CD4-positive, alpha-beta T cell (primary cell): Measurements from ENCODE around the gene S100A11. TPM values are rescaled to one million over a fixed set of nuclear protein-coding genes. Genes with fewer than 3 reads are reported as not detected.

Experiments
- ATAC-seq: fragments of 200-7000 bp; cut with Tn5 transposase; one replicate; pipeline ENCODE4 v1.10.0; 2022; ENCODE audit warnings: mild to moderate bottlenecking; ENCODE audit not compliant: poor library complexity
- CTCF ChIA-PET: fragments of 350-600 bp; sonication (Branson Sonifier 250); formaldehyde crosslinking; loops from one replicate; lab custom pipeline; 2021; ENCODE audit warnings: antibody characterized with exemption, inconsistent platforms; lab: Charles Lee
- POLR2A ChIA-PET: fragments of 350-600 bp; sonication (Branson Sonifier 250); formaldehyde crosslinking; loops from one replicate; lab custom pipeline; 2021; ENCODE audit warnings: antibody characterized with exemption, inconsistent platforms; lab: Charles Lee
- DNase-seq, 14 experiments: peaks; one replicate each; pipeline ENCODE4 v3.0.0-alpha.2; 2013 to 2020; ENCODE audit warnings: mixed read lengths in 2 of 14
- H3K27ac ChIP-seq, 2 donors: one replicate each; pipeline versions ENCODE4 v1.5.1 to v1.7.0; 2013; ENCODE audit warnings: low read length in 2 of 2, low read depth in 1 of 2, mild to moderate bottlenecking in 1 of 2
- H3K27me3 ChIP-seq, 2 experiments: 1 replicate in 1 of 2; 2 replicates in 1 of 2; pipeline versions ENCODE4 v1.6.1 to v1.7.0; 2013; ENCODE audit warnings: low read length in 2 of 2, control low read depth in 1 of 2, mild to moderate bottlenecking in 1 of 2, moderate library complexity in 1 of 2; ENCODE audit not compliant: insufficient read depth in 2 of 2, control insufficient read depth in 1 of 2
- H3K36me3 ChIP-seq: one replicate; pipeline ENCODE4 v1.6.1; 2013; ENCODE audit warnings: low read length, control low read depth; ENCODE audit not compliant: insufficient read depth
- H3K4me1 ChIP-seq: one replicate; pipeline ENCODE4 v1.6.1; 2013; ENCODE audit warnings: low read length, control low read depth; ENCODE audit not compliant: insufficient read depth
- H3K4me3 ChIP-seq: one replicate; pipeline ENCODE4 v1.5.1; 2013; ENCODE audit warnings: mild to moderate bottlenecking, low read length, moderate library complexity
- H3K9me3 ChIP-seq, 2 experiments: 1 replicate in 1 of 2; 2 replicates in 1 of 2; pipeline versions ENCODE4 v1.6.1 to v1.7.0; 2013; ENCODE audit warnings: low read length in 2 of 2, mild to moderate bottlenecking in 2 of 2, control low read depth in 1 of 2, moderate library complexity in 1 of 2; ENCODE audit not compliant: control insufficient read depth in 1 of 2, insufficient read depth in 1 of 2
- H3K27ac Mint-ChIP-seq: one replicate; pipeline ENCODE4 v1.8.0; 2020; ENCODE audit warnings: mixed read lengths
- H3K27me3 Mint-ChIP-seq: one replicate; pipeline ENCODE4 v1.8.0; 2021; ENCODE audit warnings: mixed read lengths
- H3K36me3 Mint-ChIP-seq: one replicate; pipeline ENCODE4 v1.8.0; 2021; ENCODE audit warnings: low read depth, mixed read lengths
- H3K4me1 Mint-ChIP-seq: one replicate; pipeline ENCODE4 v1.8.0; 2021; ENCODE audit warnings: low read depth, mixed read lengths
- H3K4me3 Mint-ChIP-seq: one replicate; pipeline ENCODE4 v1.8.0; 2020; ENCODE audit warnings: mild to moderate bottlenecking, mixed read lengths
- H3K9me3 Mint-ChIP-seq: one replicate; pipeline ENCODE4 v1.8.0; 2020; ENCODE audit warnings: mixed read lengths
- CTCF ChIP-seq: fragments of 200-600 bp; IDR thresholded peaks from one replicate; pipeline ENCODE4 v1.8.0; 2022; ENCODE audit warnings: antibody characterized with exemption, mild to moderate bottlenecking
- intact Hi-C, 2 experiments: fragments of 100-400 bp; cut with DNase I in 1 of 2; cut with micrococcal nuclease in 1 of 2; formaldehyde crosslinking; loops; one replicate each; pipeline versions ENCODE4 v1.15.1 to v1.9.0; 2023 to 2025; cut with DNase I, micrococcal nuclease
- total RNA-seq, 174 experiments: library from RNA in 2 of 174; stranded (reverse) in 2 of 174; gene quantifications; one replicate each; pipeline ENCODE4 v1.2.3 and lab custom pipeline; 2021 to 2026

Gene S100A11
- total RNA-seq, 2 experiments from 2014 or later, result 23.6 to 24.1 TPM

GRCh38 chr1:152023221-152023620 is 13.6 kb downstream of the S100A11 start:
- H3K4me1 ChIP-seq, result peaks cover 4% of the 10 kb centered on the region
- no peak overlapping the region for H3K27ac ChIP-seq
- H3K4me3 ChIP-seq, result no peak overlapping the region
- no peaks in the 10 kb centered on the region for H3K27me3 Mint-ChIP-seq
- POLR2A ChIA-PET, result no interaction called here
- ATAC-seq (no peak), DNase-seq (no peak)
- H3K36me3 Mint-ChIP-seq, result no peaks in the 10 kb centered on the region
- H3K27ac Mint-ChIP-seq, result no peak overlapping the region
- CTCF ChIA-PET, result no interaction called here
- no peaks in the 10 kb centered on the region for H3K36me3 ChIP-seq
- H3K4me1 Mint-ChIP-seq, result peaks cover 11% of the 10 kb centered on the region
- no peak for TF ChIP-seq CTCF
- no peaks in the 10 kb centered on the region for H3K9me3 Mint-ChIP-seq
- H3K9me3 ChIP-seq, result no peaks in the 10 kb centered on the region
- intact Hi-C loops, result no loop called here
- H3K27me3 ChIP-seq, result peaks cover 0 to 3% of the 10 kb centered on the region in 2 experiments
- H3K4me3 Mint-ChIP-seq, result no peak overlapping the region

- no peak overlapping the region for H3K4me3 Mint-ChIP-seq
- Histone ChIP-seq H3K9me3 (no peaks in the 10 kb centered on the region), H3K4me1 (peaks cover 4% of the 10 kb centered on the region), H3K27ac (no peak overlapping the region), H3K27me3 (peaks cover 0 to 3% of the 10 kb centered on the region in 2 experiments), H3K4me3 (no peak overlapping the region), H3K36me3 (no peaks in the 10 kb centered on the region)
- intact Hi-C loops, result no loop called here
- ATAC-seq, result no peak
- no peaks in the 10 kb centered on the region for H3K9me3 Mint-ChIP-seq
- ChIA-PET CTCF (interaction anchor here (1.0 kb wide), 1 partner anchor 14 kb away, joined by 3 read pairs; the partner anchor contains the start of gene S100A11), POLR2A (no interaction called here)
- no peak overlapping the region for H3K27ac Mint-ChIP-seq
- no peak for TF ChIP-seq CTCF
- H3K4me1 Mint-ChIP-seq, result peaks cover 10% of the 10 kb centered on the region
- no peaks in the 10 kb centered on the region for H3K36me3 Mint-ChIP-seq
- no peak for DNase-seq
- H3K27me3 Mint-ChIP-seq, result peaks cover 2% of the 10 kb centered on the region
Observed at GRCh38 chr1:152022474-152022873, 14.3 kb downstream of the S100A11 start.

GRCh38 chr1:152021569-152021968 is 15.2 kb downstream of the S100A11 start:
- intact Hi-C loops, result no loop called here
- Histone ChIP-seq H3K4me1 (peaks cover 1% of the 10 kb centered on the region), H3K9me3 (no peaks in the 10 kb centered on the region), H3K27ac (no peak overlapping the region), H3K27me3 (peaks cover 0 to 3% of the 10 kb centered on the region in 2 experiments), H3K36me3 (no peaks in the 10 kb centered on the region), H3K4me3 (no peak overlapping the region)
- POLR2A ChIA-PET, result no interaction called here
- TF ChIP-seq CTCF, result no peak
- Mint-ChIP-seq H3K9me3 (no peaks in the 10 kb centered on the region), H3K4me1 (peaks cover 4% of the 10 kb centered on the region), H3K27me3 (peaks cover 7% of the 10 kb centered on the region), H3K27ac (no peak overlapping the region), H3K4me3 (no peak overlapping the region), H3K36me3 (no peaks in the 10 kb centered on the region)
- CTCF ChIA-PET, result no interaction called here
- ATAC-seq, result no peak
- no peak for DNase-seq
